GM12801 (cell line): ENCODE measurements around the gene OR2AK2.

Experiments used
- CTCF ChIP-seq: IDR thresholded peaks from one replicate; pipeline ENCODE4 v1.5.1; 2011; ENCODE audit warnings: control low read depth; ENCODE audit not compliant: insufficient read length; ENCODE audit errors: extremely low read depth

The OR2AK2 gene

GRCh38 chr1:247964933-247965332, at the start of gene OR2AK2:
Gene OR2AK2, plus strand, starts transcription at chr1:247965233. Its CDS starts 144 bp downstream, at chr1:247965377.
- TF ChIP-seq CTCF, result no peak

- TF ChIP-seq CTCF, result no peak
Measured at GRCh38 chr1:247919952-247920351, 45.1 kb upstream of the OR2AK2 start, which contains the start of gene OR2T8. Gene OR2T8, plus strand, starts transcription at chr1:247920252. Its CDS starts 766 bp downstream, at chr1:247921018.

- no peak for TF ChIP-seq CTCF
Measured at GRCh38 chr1:247923941-247924340, 41.1 kb upstream of the OR2AK2 start.

- no peak for TF ChIP-seq CTCF
Measured at GRCh38 chr1:247924868-247925267, 40.2 kb upstream of the OR2AK2 start, which contains the start of gene OR2AJ1. Gene OR2AJ1, plus strand, starts transcription at chr1:247924889. Its CDS starts 8,880 bp downstream, at chr1:247933769.

- TF ChIP-seq CTCF, result no peak
Measured at GRCh38 chr1:247933989-247934388, 31.0 kb upstream of the OR2AK2 start.

GRCh38 chr1:247935781-247936180, 29.3 kb upstream of the OR2AK2 start:
- no peak for TF ChIP-seq CTCF

- TF ChIP-seq CTCF, result no peak
Measured at GRCh38 chr1:247936415-247936814, 28.6 kb upstream of the OR2AK2 start.
